NOMO-1 treated with dmso at 0.1 percent for 144 hours (cell line): Measurements from ENCODE around the gene APOC3.
"Not testable (repeated sequence)": the region's sequence is repeated elsewhere in the genome, so short reads cannot be mapped to it uniquely, and the experiment has no call there.

Experiments
- DNase-seq: peaks from one replicate; lab custom pipeline; 2025; ENCODE audit not compliant: unreplicated experiment; lab: John Stamatoyannopoulos, UW

Gene APOC3

DNA sequence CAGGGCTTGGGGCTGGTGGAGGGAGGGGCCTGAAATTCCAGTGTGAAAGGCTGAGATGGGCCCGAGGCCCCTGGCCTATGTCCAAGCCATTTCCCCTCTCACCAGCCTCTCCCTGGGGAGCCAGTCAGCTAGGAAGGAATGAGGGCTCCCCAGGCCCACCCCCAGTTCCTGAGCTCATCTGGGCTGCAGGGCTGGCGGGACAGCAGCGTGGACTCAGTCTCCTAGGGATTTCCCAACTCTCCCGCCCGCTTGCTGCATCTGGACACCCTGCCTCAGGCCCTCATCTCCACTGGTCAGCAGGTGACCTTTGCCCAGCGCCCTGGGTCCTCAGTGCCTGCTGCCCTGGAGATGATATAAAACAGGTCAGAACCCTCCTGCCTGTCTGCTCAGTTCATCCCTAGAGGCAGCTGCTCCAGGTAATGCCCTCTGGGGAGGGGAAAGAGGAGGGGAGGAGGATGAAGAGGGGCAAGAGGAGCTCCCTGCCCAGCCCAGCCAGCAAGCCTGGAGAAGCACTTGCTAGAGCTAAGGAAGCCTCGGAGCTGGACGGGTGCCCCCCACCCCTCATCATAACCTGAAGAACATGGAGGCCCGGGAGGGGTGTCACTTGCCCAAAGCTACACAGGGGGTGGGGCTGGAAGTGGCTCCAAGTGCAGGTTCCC, at the start of gene APOC3:
TSS of gene APOC3 (plus strand) at position 383 of the 659 bp plus-strand sequence. CDS start 676 bp downstream, outside the sequence.
- DNase-seq = no peak

DNA sequence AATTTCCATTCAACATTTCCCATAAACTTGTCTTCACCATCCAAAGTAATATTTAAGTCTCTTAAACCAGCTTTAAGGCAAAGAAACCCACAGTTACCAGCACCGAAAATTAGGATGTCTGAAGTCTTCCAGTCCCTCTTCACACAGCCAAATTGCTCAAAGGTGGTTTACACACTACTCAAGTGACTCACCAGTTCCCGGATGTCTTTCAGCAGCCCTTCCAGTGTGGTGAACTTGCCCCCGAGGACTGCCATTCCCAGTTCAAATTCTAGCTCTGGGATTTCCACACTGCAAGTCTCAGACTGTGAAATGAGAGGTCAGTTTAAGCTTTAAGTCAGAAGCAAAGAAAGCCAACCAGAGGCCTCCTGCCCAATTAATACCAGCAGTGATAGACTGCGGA, 47.0 kb upstream of the APOC3 start:
- DNase-seq = no peak

DNA sequence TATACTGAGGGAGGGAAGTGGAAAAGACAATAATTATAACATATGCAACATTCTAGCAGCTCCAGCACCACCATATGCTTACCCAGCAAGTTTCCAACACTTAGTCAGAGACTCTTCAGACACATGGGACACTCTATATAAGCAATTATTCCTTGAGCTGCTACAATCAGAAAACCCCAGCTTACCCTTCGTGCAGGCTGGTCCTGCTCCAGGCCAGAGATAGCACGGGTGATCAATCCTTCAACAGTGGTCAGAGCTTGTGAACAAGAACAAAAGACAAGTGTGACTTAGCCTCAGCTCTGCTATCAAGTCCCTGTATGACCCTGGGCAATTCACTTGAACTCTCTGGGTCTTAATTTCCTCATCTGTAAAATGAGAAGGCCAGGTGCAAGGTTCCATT, 43.4 kb upstream of the APOC3 start:
- no peak for DNase-seq

DNA sequence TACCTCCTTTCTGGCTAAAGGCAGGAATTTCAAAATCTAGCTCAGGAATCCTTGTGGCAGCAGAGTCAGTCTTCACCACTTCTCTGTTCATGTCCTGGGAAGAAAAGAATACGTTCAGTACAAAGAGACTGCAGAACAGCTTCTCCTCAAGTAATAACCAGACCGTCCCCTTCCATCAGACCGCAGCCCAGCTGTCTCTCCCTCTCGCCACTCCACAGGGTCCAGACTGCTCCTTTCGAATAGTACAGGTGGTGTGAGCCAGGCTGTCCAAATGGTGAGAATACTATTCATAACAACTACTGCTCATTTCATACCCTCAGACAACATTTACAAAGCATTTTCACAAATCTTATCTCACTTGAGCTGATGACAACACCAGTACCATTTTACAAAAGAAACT, 42.7 kb upstream of the APOC3 start:
- no peak for DNase-seq

DNA sequence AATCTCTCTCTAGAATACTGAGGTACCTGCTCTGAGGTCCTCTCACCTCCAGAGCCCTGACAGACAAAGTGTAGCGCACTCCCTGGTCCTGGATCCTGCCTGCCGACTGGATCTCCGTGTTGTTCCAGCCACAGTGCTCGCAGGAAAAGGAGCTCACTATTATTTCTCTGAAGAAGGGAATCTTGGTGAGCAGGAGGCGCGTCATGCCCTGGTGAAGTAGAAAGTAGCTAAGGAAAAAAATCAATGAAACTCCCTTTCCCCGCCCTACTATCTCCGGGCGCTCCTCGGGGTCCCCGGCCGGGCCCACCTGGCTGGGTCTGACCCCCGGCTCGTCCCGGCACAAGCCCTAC, 42.3 kb upstream of the APOC3 start:
- no peak for DNase-seq

DNA sequence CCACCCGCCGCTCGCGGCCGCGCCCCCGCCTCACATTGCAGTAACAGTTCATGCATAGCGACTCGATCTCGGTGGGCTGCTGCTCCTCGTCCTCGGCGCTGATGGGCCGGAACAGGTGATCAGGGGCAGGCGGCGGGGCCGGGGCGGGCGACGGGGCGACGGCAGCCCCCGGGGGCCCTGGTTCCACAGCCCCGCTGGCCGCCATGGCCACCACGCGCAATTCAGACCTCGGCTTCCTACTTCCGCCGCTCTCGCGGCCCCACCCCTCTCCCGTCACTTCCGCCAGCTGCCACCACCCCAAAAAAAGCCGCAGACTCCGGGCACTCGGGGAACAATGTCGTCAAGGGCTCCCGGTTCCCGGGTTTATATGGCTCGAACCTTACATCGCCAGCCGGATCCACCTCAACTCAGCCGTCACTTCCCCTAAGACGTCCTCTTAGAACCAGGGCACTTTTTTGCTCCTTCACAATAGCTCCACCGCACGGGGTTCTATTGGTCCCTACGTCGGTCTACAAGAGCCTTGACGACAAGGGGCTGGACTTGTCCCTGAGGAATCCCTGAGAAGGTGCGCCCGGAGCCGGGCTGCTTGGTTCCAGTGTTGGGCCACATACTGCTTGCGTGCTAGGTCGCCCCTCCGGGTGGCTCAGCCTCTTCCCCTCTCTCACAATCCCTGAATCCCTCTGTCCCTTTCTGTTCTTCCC, 41.8 kb upstream of the APOC3 start, which contains the start of gene ZPR1:
TSS of gene ZPR1 (minus strand) at position 238 of the 701 bp plus-strand sequence. CDS start at position 205, 33 bp downstream.
- peak; percentile 70 for DNase-seq

DNA sequence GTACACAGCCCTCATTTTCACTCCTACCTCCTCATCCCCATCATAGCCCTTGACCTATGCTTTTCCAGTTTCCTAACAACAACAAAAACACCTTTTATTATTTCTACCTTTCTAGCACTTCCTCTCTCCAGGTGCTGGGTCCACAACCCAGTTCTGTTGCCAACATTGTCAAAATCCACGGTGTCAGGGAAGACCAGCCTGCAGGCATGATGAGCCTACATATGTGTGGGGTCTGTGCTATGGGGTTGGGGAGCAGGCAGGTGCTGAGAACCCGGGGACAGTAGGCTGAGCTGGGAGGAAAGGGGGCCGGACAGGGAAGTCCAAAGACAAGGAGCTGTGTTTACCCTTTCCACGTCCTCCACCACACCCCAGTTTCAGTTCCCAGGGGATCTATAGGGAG, 41.2 kb upstream of the APOC3 start:
- no peak for DNase-seq

DNA sequence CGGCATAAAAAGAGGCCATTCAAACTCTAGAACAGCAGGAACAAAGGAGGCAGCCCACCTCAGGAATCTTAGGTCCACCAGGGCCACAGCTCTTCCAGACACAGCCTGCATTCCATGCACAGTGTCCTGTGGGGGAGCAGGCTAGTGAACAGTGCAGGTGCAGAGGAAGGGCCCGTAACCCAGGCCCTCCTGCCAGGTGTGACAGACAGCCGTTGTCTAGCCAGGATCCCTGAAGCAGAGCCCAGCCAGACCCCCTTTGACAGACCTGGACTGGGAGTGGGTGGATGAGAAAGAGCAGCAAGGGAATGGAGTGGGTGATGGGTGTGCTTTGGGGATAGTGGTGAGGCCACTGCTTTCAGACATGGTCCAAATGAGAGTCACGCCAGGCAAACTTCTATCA, 40.7 kb upstream of the APOC3 start:
- DNase-seq = no peak

DNA sequence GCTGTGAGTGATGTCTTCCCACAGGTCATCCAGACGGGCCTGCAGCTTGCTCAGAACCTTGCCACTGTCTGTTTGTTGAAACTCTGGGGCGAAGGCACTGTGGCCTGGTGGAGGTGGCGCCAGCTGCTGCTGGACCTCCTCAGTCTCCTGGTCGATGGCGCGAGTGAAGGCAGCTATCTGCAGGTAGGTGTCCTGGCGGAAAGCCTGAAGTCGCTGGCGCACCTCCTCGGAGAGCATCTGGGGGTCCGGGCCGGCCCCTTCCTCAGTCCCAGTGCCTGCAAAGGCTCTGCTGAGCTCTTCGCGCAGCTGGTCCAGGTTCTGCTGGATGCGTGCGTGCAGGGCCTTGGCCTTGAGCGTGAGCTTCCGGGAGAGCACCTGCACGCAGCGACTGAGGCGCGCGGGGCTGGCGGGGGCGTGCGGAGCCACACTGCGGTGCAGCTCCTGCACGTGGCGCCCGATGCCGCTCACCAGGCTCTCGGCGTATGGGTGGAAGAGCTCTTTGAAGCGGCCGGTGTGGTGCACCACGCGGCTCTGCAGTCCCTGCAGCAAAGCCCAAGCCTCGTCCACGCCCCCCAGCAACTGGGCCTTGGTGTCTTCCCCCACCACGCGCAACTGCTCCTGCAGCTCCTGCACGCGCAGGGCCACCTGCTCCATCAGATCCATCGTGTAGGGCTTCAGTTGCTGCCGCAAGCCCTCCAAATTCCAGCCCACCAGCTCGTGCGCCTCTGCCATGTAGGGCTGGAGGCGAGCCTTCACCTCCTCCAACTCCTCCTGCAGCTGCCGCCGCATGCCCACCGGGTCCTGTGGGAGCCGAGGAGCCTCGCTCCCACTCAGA, 39.3 kb upstream of the APOC3 start:
- no peak for DNase-seq

DNA sequence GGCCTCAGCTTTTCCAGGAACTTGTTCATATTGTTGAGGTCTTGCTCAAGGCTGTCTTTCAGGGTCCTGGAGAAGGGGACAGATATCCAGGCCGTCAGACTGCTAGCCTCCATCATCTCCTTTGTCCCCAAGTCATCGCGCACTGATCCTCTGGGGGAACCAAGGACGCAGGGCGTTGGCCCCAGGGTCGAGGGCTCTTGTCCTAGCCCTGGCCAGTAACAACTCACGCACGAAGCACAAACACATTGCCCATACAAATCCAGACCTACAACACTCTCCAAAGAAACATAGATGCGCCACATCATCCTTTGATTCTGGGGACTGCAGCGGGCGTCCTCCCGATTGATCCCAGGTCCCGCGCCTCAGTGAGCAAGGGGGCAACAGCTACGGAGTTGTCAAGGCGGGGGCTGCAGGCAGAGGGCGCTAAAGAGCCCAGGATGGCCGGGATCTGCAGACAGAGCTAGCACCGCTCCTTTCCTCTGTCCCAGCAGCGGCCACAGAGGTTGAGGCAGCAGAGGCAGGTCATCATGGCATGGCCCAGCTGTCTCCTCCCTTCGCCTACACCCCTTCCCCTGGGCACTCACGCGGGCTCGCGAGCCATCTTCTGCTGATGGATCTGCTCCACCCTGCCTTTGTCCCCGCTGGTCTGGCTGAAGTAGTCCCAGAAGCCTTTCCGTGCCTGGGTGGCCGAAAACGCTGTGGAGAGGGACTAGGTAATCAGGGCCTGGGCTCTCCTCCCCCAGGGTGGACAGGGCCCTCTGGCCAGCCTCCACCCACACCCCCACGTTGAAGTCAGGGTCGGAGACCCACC, 38.5 kb upstream of the APOC3 start:
- peak; percentile 23 for DNase-seq

DNA sequence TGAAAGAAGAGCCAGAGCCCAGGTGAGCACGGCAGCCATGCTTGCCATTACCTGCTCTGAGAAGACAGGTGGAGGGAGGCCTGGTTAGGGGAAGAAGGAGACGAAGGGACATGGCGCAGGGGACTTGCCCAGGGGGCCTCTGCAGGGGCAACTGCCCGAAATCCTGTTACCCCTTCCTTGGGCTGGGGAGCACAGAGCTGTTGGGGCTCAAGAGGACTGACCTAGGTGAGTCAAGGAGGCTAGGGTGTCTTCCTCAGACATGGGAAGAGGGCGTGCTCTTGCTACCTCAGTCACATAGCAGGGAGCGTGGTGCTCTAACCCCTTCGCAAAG, 37.9 kb upstream of the APOC3 start, which contains the start of gene APOA5:
TSS of gene APOA5 (minus strand) at position 67 of the 331 bp plus-strand sequence. CDS start at position 48, 19 bp downstream.
- no peak for DNase-seq

DNA sequence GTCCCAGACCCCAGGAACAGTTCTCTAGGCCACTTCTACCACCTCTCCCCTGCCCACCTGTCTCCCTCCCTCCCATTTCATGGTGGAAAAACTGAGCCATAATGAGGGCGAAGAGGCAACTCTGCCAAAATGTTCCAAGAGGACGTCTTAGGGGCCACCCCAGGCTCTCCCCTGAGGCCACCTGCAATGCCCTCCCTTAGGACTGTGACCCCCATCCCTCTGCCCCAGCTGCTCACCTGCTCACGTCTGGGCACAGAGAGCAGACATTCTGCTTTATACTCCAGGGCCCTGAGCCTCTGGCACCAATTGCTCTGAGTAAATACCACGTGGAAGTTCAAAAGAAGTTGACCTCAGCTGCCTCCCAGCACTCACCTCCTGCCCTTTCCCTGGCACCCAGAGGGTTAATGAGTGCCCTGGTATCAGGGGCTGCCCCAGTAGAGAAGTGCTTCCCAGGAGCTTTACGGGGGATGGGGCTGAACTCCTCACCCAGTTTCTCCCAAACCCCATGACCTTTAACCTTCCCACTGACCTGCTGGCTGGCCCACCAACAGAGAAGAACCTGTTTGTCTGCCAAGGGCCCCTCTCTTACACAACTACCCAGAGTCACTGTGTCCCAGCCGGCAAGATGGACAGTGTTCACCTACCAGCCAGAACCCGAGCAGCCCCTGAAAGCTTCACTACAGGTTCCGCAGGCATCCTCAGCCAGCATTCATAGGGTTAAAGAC, 37.4 kb upstream of the APOC3 start:
- no peak for DNase-seq

DNA sequence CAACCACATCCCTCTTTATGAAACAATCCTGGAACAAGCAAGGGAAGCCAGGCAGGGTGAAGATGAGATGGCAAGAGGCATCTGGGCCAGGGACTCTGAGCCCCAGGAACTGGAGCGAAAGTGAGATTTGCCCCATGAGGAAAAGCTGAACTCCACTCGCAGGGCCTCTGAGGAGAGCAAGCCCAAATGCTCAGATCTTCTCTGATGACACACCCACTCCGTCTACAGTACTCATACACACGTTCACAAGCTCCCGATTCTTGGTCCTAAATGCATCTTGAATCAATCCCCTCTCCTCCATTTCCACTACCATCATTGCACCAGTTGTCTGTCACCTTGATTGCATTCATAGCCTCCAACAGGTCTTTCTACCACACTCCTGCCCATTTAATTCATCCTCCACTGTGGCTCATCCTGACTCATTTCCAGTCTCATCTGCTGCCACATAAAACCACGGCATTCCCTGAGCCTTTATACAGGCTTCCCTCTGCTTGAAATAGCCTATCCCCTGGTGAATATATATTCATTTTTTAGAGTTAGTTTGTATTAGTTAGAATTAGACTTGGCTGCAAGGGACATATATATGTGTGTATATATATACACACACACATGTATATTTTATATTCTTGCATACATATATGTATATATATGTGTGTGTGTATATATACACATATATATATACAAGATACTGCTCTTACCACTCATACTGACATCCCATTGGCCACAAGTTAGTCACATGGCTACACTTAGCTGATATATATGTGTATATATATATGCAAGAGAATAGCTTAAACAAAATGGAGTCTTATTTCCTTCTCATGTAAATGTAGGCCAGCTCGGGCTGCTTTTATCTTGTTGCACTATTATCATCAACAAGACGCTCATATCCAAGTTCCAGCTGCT, 36.6 kb upstream of the APOC3 start:
- no peak for DNase-seq

DNA sequence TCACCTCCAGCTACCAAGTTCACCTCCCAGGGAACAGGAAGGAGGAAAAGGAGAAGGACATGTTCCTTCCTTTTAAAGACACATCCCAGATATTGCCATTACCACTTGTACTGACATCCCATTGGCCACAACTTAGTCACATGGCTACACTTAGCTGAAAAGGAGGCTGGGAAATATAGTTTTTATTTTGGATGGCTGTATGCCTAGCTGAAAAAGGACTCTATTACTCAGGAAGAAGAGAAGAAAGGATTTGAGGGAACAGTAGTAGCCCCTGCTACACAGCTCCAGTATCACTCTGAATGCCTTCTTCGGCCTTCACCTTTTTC, 36.0 kb upstream of the APOC3 start:
- DNase-seq = no peak

DNA sequence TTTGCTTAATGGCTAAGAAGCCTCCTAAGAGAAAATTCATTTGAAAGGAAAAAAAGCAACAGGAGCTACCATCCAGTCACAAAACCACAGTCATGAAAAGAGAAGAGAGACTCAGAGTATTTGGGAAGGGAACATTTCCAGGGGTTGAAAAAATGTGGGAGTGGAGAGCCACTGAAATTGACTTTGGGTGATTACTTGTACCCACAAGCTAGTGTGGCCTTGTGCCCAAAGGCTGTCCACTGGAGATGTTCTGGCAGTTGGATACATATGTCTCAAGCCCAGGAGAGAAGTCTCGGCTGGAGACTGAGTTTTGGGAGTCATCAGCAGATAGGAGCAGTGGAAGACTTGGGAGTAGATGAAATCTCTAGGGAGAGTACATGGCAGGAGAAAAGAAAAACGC, 34.9 kb upstream of the APOC3 start:
- no peak for DNase-seq

DNA sequence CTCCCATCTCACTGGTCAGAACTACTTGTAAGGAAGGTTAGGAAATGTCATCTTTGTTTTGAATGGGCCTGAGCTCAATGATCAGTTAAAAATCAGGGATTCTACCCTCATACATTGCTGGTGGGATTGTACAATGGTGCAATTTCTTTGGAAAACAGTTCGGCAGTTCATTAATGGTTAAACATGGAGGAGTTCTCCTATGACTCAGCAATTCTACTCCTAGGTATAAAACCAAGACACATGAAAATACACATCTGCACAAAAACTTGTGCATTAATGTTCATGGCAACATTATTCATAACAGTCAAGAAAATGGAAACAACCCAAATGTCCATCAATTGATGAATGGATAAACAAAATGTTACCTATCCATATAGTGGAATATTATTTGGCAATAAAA, 33.2 kb upstream of the APOC3 start:
- DNase-seq = no peak

DNA sequence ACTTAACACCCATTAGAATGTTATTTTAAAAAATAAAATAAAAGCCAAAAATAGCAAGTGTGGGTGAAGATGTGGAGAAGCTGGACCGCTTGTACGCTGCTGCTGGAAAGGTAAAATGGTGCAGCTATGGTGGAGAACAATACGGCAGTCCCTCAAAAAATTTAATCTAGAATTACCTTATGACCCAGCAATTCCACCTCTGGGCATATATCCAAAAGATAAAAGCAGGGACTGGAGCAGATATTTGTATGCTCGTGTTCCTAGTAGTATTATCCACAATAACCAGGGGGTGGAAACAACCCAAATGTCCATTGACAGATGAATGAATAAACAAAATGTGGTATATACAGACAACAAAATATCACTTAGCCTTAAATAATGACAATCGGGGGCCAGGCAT, 31.9 kb upstream of the APOC3 start:
- no peak for DNase-seq

DNA sequence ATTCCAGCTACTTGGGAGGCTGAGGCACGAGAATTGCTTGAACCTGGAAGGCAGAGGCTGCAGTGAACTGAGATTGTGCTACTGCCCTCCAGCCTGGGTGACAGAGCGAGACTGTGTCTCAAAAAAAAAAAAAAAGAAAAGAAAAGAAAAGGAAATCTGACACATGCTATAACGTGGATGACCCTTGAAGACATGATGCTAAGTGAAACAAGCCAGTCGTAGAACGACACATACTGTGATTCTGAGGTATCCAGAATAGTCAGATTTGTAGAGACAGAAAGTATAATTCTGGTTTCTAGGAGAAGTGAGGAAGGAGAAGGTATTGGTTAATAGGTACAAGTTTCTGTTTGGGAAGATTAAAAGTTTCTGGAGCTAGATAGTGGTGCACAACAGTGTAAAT, 31.3 kb upstream of the APOC3 start:
- no peak for DNase-seq

DNA sequence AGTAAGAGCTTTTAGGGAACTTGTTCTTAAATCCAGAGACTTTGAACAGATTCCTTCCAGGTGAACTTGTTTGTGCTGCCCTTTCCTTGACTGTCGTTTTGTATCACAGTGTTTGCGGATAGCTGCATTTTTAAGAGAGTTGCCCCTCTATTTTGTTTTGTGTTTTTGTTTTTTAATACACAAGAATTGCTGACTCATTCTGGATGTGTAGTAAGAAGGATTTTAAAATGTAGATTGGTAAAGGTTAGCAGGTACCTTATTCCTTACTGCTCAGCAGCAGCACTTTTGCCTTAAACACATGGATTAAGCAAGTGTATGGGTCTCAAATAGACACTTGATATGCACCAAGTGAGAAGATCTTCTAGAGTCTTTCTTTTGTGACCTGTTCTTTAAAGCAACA, 29.1 kb upstream of the APOC3 start:
- DNase-seq = no peak

DNA sequence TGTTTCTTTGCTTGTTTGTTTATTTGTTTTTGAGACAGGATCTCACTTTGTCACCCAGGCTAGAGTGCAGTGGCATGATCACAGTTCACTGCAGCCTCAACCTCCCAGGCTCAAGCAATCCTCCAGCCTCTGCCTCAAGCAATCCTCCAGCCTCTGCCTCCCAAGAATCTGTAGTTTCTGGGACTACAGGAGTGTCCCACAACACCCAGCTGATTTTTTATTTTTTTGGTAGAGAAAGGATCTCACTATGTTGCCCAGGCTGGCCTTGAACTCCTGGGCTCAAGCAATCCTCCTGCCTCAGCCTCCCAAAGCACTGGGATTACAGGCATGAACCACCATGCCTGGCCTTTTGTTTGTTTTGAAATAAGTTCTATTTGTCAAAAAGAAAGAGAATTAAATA, 28.0 kb upstream of the APOC3 start:
- not testable (repeated sequence) for DNase-seq
